ENCODE data around the gene PLCH1. TPM values are rescaled to one million over a fixed set of nuclear protein-coding genes. Genes with fewer than 3 reads are reported as not detected.

PLCH1 gene
- total and polyA plus RNA-seq, 2 experiments from 2014 or later = 2.6 to 5.8 TPM

DNA sequence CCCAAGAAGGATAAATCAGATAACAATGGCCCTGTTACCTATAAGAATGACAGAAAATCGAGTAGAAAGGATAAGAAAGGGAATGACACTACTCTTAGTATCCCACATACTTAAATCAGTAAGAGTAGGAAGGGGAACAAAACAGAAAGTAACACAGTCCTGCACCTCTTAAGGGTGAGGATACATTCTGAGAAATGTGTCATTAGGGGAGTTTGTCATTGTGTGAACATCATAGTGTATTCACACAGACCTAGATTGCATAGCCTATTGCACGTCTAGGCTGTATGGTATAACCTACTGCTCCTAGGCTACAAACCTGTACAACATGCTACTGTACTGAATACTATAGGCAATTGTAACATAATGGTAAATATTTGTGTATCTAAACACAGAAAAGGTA, 142.6 kb downstream of the PLCH1 start:
- H3K4me2 ChIP-seq = no peak overlapping the region
- H3K27ac ChIP-seq = no peak overlapping the region
- H3K27me3 ChIP-seq = no peaks in the 10 kb centered on the region
- H3K4me1 ChIP-seq (ENCODE audit: insufficient read depth) = no peaks in the 10 kb centered on the region
- no peak for TF ChIP-seq EZH2phosphoT487 (IDR thresholded peaks at IDR 0.05; ENCODE audit: low read depth, severe bottlenecking, unreplicated experiment)
- TF ChIP-seq, protein P1, sequence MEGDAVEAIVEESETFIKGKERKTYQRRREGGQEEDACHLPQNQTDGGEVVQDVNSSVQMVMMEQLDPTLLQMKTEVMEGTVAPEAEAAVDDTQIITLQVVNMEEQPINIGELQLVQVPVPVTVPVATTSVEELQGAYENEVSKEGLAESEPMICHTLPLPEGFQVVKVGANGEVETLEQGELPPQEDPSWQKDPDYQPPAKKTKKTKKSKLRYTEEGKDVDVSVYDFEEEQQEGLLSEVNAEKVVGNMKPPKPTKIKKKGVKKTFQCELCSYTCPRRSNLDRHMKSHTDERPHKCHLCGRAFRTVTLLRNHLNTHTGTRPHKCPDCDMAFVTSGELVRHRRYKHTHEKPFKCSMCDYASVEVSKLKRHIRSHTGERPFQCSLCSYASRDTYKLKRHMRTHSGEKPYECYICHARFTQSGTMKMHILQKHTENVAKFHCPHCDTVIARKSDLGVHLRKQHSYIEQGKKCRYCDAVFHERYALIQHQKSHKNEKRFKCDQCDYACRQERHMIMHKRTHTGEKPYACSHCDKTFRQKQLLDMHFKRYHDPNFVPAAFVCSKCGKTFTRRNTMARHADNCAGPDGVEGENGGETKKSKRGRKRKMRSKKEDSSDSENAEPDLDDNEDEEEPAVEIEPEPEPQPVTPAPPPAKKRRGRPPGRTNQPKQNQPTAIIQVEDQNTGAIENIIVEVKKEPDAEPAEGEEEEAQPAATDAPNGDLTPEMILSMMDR (IDR thresholded peaks at IDR 0.05; ENCODE audit: poor library complexity) = no peak
- TF ChIP-seq EZH2 (IDR thresholded peaks at IDR 0.05; ENCODE audit: borderline replicate concordance) = no peak
- no peaks in the 10 kb centered on the region for H3K36me3 ChIP-seq (replicated peaks; ENCODE audit: insufficient read depth, low read depth)
- H3K4me3 ChIP-seq = no peak overlapping the region
- H3K79me2 ChIP-seq = no peaks in the 10 kb centered on the region
- H4K20me1 ChIP-seq (ENCODE audit: insufficient read depth, poor library complexity, severe bottlenecking) = no peaks in the 10 kb centered on the region
- no peak for DNase-seq (ENCODE audit: low spot score)
- H3K9me2 ChIP-seq (replicated peaks; ENCODE audit: insufficient read depth) = no peaks in the 10 kb centered on the region
- 60% methylated on average over 2 of the region's 2 CpGs for WGBS (ENCODE audit: low lambda C conversion rate, missing lambda C conversion rate)
- H3K9me3 ChIP-seq (ENCODE audit: low read depth) = no peaks in the 10 kb centered on the region
- H2AFZ ChIP-seq = no peak overlapping the region

DNA sequence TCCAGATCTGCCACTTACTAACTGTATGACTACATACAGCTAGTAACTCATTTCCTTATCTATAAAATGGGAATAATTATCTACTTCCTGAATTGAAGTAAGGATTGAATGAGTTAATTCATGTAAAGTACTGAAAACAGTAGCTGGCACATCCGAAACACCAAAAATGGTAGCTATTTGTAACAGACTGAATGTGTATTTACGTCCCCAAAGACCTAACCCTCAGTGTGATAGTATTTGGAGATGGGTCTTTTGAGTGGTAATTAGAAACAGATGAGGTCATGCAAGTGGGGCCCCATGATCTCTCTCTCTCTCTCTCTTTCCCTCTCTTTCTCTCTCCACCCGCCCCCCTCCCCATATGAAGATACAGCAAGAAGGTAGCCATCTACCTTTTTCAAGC, 146.2 kb downstream of the PLCH1 start:
- no peaks in the 10 kb centered on the region for H3K9me3 ChIP-seq (ENCODE audit: low read depth)
- H3K9me2 ChIP-seq (replicated peaks; ENCODE audit: insufficient read depth) = no peaks in the 10 kb centered on the region
- H3K36me3 ChIP-seq (replicated peaks; ENCODE audit: insufficient read depth, low read depth) = no peaks in the 10 kb centered on the region
- H2AFZ ChIP-seq = no peak overlapping the region
- TF ChIP-seq EZH2 (IDR thresholded peaks at IDR 0.05; ENCODE audit: borderline replicate concordance) (no peak), EZH2phosphoT487 (IDR thresholded peaks at IDR 0.05; ENCODE audit: low read depth, severe bottlenecking, unreplicated experiment) (no peak)
- TF ChIP-seq, protein P1 (IDR thresholded peaks at IDR 0.05; ENCODE audit: poor library complexity) = no peak
- H3K27me3 ChIP-seq = no peaks in the 10 kb centered on the region
- H3K27ac ChIP-seq = no peak overlapping the region
- no peak overlapping the region for H3K4me2 ChIP-seq
- H3K4me1 ChIP-seq (ENCODE audit: insufficient read depth) = no peaks in the 10 kb centered on the region
- H4K20me1 ChIP-seq (ENCODE audit: insufficient read depth, poor library complexity, severe bottlenecking) = no peaks in the 10 kb centered on the region
- no peak for DNase-seq (ENCODE audit: low spot score)
- H3K4me3 ChIP-seq = no peak overlapping the region
- no peaks in the 10 kb centered on the region for H3K79me2 ChIP-seq
- 84% methylated on average over 3 of the region's 3 CpGs for WGBS (ENCODE audit: low lambda C conversion rate, missing lambda C conversion rate)

DNA sequence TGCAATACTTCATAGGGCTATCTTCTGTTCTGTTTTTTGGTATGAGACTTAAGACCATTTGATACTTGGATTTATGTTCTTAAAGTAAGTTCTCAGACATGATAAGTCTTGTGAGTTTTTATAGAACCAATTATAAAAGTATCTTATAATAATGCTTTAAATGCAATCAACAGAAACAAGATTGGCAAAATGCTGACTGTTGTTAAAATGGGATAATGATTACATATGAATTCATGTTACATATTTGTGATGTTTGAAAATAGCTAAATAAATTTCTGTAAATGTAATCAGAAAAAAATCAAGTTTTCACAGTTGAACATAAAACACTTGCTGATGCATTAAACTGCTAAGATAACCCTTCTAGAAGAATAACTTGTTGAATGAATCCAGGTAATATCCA, 148.3 kb downstream of the PLCH1 start:
- Histone ChIP-seq H3K4me3 (no peak overlapping the region), H3K4me1 (ENCODE audit: insufficient read depth) (no peaks in the 10 kb centered on the region), H3K9me3 (ENCODE audit: low read depth) (no peaks in the 10 kb centered on the region), H3K27me3 (no peaks in the 10 kb centered on the region), H4K20me1 (ENCODE audit: insufficient read depth, poor library complexity, severe bottlenecking) (no peaks in the 10 kb centered on the region), H2AFZ (no peak overlapping the region), H3K9me2 (replicated peaks; ENCODE audit: insufficient read depth) (no peaks in the 10 kb centered on the region), H3K79me2 (no peaks in the 10 kb centered on the region), H3K36me3 (replicated peaks; ENCODE audit: insufficient read depth, low read depth) (no peaks in the 10 kb centered on the region), H3K4me2 (no peak overlapping the region), H3K27ac (no peak overlapping the region)
- no peak for TF ChIP-seq EZH2 (IDR thresholded peaks at IDR 0.05; ENCODE audit: borderline replicate concordance)
- TF ChIP-seq EZH2phosphoT487 (IDR thresholded peaks at IDR 0.05; ENCODE audit: low read depth, severe bottlenecking, unreplicated experiment) = no peak
- TF ChIP-seq, protein P1 (IDR thresholded peaks at IDR 0.05; ENCODE audit: poor library complexity) = no peak
- no peak for DNase-seq (ENCODE audit: low spot score)

DNA sequence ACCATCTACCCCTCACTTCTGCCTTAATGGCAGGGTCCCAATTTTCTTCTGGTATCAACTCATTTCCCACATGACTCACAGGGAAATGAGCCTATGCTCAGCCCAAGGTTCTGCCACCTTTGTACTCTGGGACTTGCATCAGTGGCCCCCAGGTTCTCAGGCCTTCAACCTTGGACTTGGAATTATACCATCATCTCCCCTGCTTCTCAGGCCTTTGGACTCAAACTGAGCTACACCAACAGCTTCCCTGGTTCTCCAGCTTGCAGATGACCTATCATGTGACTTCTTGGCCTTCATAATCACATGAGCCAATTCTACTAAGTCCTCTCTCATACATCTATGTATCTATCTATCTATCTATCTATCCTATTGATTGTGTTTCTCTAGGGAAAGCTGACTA, 149.5 kb downstream of the PLCH1 start:
- no peaks in the 10 kb centered on the region for H4K20me1 ChIP-seq (ENCODE audit: insufficient read depth, poor library complexity, severe bottlenecking)
- no peak overlapping the region for H3K4me3 ChIP-seq
- no peak overlapping the region for H3K4me2 ChIP-seq
- no peaks in the 10 kb centered on the region for H3K36me3 ChIP-seq (replicated peaks; ENCODE audit: insufficient read depth, low read depth)
- H2AFZ ChIP-seq = no peak overlapping the region
- H3K27me3 ChIP-seq = no peaks in the 10 kb centered on the region
- H3K9me2 ChIP-seq (replicated peaks; ENCODE audit: insufficient read depth) = no peaks in the 10 kb centered on the region
- H3K79me2 ChIP-seq = no peaks in the 10 kb centered on the region
- DNase-seq (ENCODE audit: low spot score) = peak; percentile 41
- H3K4me1 ChIP-seq (ENCODE audit: insufficient read depth) = no peaks in the 10 kb centered on the region
- no peaks in the 10 kb centered on the region for H3K9me3 ChIP-seq (ENCODE audit: low read depth)
- TF ChIP-seq EZH2phosphoT487 (IDR thresholded peaks at IDR 0.05; ENCODE audit: low read depth, severe bottlenecking, unreplicated experiment) (no peak), EZH2 (IDR thresholded peaks at IDR 0.05; ENCODE audit: borderline replicate concordance) (no peak)
- TF ChIP-seq, protein P1 (IDR thresholded peaks at IDR 0.05; ENCODE audit: poor library complexity) = no peak
- H3K27ac ChIP-seq = peak overlapping the region; percentile 54

All from hepatocyte (in vitro differentiated cells).